GM12891 (cell line): Measurements from ENCODE around the gene TFG.
"Not testable (repeated sequence)": the region's sequence is repeated elsewhere in the genome, so short reads cannot be mapped to it uniquely, and the experiment has no call there.

Experiments
- PAX5 ChIP-seq: IDR thresholded peaks from 2 replicates; pipeline ENCODE4 v1.6.1; 2011; ENCODE audit warnings: low read length, moderate library complexity, mild to moderate bottlenecking; ENCODE audit not compliant: insufficient read depth, severe bottlenecking
- POLR2A ChIP-seq: IDR thresholded peaks from 2 replicates; pipeline ENCODE4 v1.6.1; 2011; ENCODE audit warnings: low read depth, low read length, control low read depth
- POLR2AphosphoS5 ChIP-seq: IDR thresholded peaks from 2 replicates; pipeline ENCODE4 v1.6.1; 2011; ENCODE audit warnings: low read depth, low read length, control low read depth
- POU2F2 ChIP-seq: IDR thresholded peaks from 2 replicates; pipeline ENCODE4 v1.6.1; 2011; ENCODE audit warnings: low read depth, mild to moderate bottlenecking, control low read depth, low read length, moderate library complexity
- SPI1 ChIP-seq: IDR thresholded peaks from 2 replicates; pipeline ENCODE4 v1.6.1; 2011; ENCODE audit warnings: low read depth, low read length, control low read depth
- TAF1 ChIP-seq: IDR thresholded peaks from 2 replicates; pipeline ENCODE4 v1.6.1; 2011; ENCODE audit warnings: low read depth, low read length, control low read depth

GRCh38 chr3:100670995-100671394 lies 38.3 kb upstream of the TFG start:
- TF ChIP-seq POLR2AphosphoS5, TAF1, PAX5, POLR2A, SPI1, POU2F2: not testable (repeated sequence)
